ENCODE data around the gene CNOT9. TPM values are rescaled to one million over a fixed set of nuclear protein-coding genes. Genes with fewer than 3 reads are reported as not detected.

The CNOT9 gene
- total RNA-seq, 2 experiments from 2014 or later = 135 to 138 TPM

GRCh38 chr2:218570850-218571249, 2.2 kb downstream of the CNOT9 start:
- POLR2A ChIA-PET = interaction anchor here (0.6 to 1.2 kb wide), 3 partner anchors 42 to 89 kb away, joined by 3 to 7 read pairs (median 5); partner anchors contain the start of genes BCS1L and ZNF142

GRCh38 chr2:218576854-218577253, 8.2 kb downstream of the CNOT9 start:
- ChIA-PET POLR2A (no interaction called here), CTCF (interaction anchor here (1.1 kb wide), 1 partner anchor 9 kb away, joined by 3 read pairs; the partner anchor contains the start of gene USP37)

More at GRCh38 chr2:218570850-218571249, 2.2 kb downstream of the CNOT9 start:
- CTCF ChIA-PET = interaction anchor here (0.7 to 1.3 kb wide), 3 partner anchors 13 to 713 kb away, joined by 3 read pairs; partner anchors contain the start of genes BCS1L and ZNF142

GRCh38 chr2:218577482-218578220, 9.0 kb downstream of the CNOT9 start:
- ChIA-PET POLR2A (interaction anchor here (0.6 kb wide), 1 partner anchor 63 kb away, joined by 3 read pairs; no protein-coding TSS in a partner anchor), CTCF (interaction anchor here (1.1 kb wide), 1 partner anchor 10 kb away, joined by 3 read pairs; the partner anchor contains the start of gene USP37)

- ChIA-PET POLR2A (no interaction called here), CTCF (no interaction called here)
Measured at GRCh38 chr2:218578272-218578877, 9.7 kb downstream of the CNOT9 start.

- POLR2A ChIA-PET = interaction anchor here (0.5 to 1.0 kb wide), 4 partner anchors 12 to 88 kb away, joined by 3 to 5 read pairs (median 4); partner anchors contain the start of gene USP37
- CTCF ChIA-PET = interaction anchor here (0.9 to 1.0 kb wide), 2 partner anchors 17 to 175 kb away, joined by 3 read pairs; no protein-coding TSS in a partner anchor
Measured at GRCh38 chr2:218582076-218582475, 13.4 kb downstream of the CNOT9 start.

- ChIA-PET POLR2A (no interaction called here), CTCF (interaction anchor here (1.0 kb wide), 1 partner anchor 13 kb away, joined by 3 read pairs; no protein-coding TSS in a partner anchor)
Measured at GRCh38 chr2:218583983-218584850, 15.6 kb downstream of the CNOT9 start.

GRCh38 chr2:218585541-218585940, 16.9 kb downstream of the CNOT9 start:
- ChIA-PET CTCF (no interaction called here), POLR2A (no interaction called here)

- ChIA-PET CTCF (no interaction called here), POLR2A (no interaction called here)
Measured at GRCh38 chr2:218605432-218605831, 36.8 kb downstream of the CNOT9 start.

GRCh38 chr2:218607436-218608115, 38.9 kb downstream of the CNOT9 start, which contains the start of gene PLCD4:
TSS of gene PLCD4 (plus strand) at chr2:218607899. CDS start at chr2:218615740, 7,841 bp downstream.
- ChIA-PET POLR2A (no interaction called here), CTCF (interaction anchor here (1.4 kb wide), 1 partner anchor 11 kb away, joined by 3 read pairs; no protein-coding TSS in a partner anchor)

- ChIA-PET POLR2A (no interaction called here), CTCF (no interaction called here)
Measured at GRCh38 chr2:218615868-218616315, 47.3 kb downstream of the CNOT9 start.

- ChIA-PET CTCF (interaction anchor here (1.1 kb wide), 1 partner anchor 11 kb away, joined by 3 read pairs; the partner anchor contains the start of gene PLCD4), POLR2A (no interaction called here)
Measured at GRCh38 chr2:218618102-218618860, 49.6 kb downstream of the CNOT9 start.

GRCh38 chr2:218621007-218621406, 52.4 kb downstream of the CNOT9 start:
- ChIA-PET POLR2A (no interaction called here), CTCF (no interaction called here)

- ChIA-PET POLR2A (no interaction called here), CTCF (interaction anchor here (0.5 to 0.7 kb wide), 2 partner anchors 184 to 508 kb away, joined by 3 to 4 read pairs; no protein-coding TSS in a partner anchor)
Measured at GRCh38 chr2:218622606-218623365, 54.1 kb downstream of the CNOT9 start.

GRCh38 chr2:218623366-218623705, 54.7 kb downstream of the CNOT9 start:
- ChIA-PET CTCF (no interaction called here), POLR2A (no interaction called here)

- ChIA-PET CTCF (no interaction called here), POLR2A (no interaction called here)
Measured at GRCh38 chr2:218626369-218626768, 57.7 kb downstream of the CNOT9 start.

- CTCF ChIA-PET = interaction anchor here (1.0 to 1.2 kb wide), 3 partner anchors 20 to 126 kb away, joined by 3 read pairs; no protein-coding TSS in a partner anchor
Measured at GRCh38 chr2:218627939-218628338, 59.3 kb downstream of the CNOT9 start.

GRCh38 chr2:218631837-218632236, 63.2 kb downstream of the CNOT9 start:
- POLR2A ChIA-PET = interaction anchor here (0.6 kb wide), 1 partner anchor 89 kb away, joined by 5 read pairs; no protein-coding TSS in a partner anchor
- CTCF ChIA-PET = interaction anchor here (0.9 kb wide), 1 partner anchor 831 kb away, joined by 3 read pairs; no protein-coding TSS in a partner anchor

More at GRCh38 chr2:218627939-218628338, 59.3 kb downstream of the CNOT9 start:
- POLR2A ChIA-PET = interaction anchor here (1.0 kb wide), 1 partner anchor 32 kb away, joined by 4 read pairs; the partner anchor contains the start of genes BCS1L and ZNF142

Data from activated CD8-positive, alpha-beta memory T cell treated with anti-CD3 and anti-CD28 coated beads for 36 hours (primary cell).